Hippocampal formation (tissue), 2 donors: ENCODE results near the gene KRT1.

Experiments used
- DNase-seq, 2 donors: peaks; one replicate each; lab custom pipeline; 2025; lab: John Stamatoyannopoulos, UW

The KRT1 gene

DNA sequence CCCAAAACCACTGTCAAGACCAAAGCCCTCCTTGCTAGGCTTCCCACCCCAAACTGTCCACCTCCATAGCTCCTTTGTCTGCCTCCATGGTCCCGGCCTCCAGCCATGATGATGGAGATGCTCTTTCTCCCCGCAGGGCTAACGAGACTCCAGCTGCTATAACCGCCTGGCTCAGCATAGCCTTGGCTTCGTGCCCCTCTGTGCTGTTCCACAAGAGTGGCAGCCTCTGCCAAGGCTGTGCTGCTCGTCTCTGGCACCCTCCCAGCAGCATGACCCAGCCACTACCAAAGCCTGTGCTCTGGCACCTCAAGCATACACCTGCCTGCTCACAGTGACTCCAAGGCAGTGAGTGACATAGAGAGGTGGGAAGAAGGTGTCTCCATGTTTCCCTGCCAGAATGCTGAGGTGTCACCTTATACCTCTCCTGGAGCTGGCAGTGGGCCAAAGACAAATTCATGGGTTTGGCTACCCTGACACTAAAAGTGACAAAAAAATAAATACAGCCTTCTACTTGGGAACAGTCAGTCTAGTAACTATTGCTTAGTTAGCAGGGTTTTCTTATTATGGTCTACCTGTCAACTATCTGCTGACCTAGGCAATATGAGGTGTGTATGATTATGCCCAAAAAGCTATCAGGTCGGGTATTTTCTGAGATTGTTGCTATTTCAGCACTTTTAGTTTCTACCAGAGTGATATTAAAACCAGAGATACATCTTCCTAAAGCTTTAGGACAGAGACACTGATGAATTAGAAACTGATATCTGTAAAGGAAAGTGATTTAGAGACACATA, 45.7 kb downstream of the KRT1 start:
- DNase-seq: peak; percentile 70 to 74

DNA sequence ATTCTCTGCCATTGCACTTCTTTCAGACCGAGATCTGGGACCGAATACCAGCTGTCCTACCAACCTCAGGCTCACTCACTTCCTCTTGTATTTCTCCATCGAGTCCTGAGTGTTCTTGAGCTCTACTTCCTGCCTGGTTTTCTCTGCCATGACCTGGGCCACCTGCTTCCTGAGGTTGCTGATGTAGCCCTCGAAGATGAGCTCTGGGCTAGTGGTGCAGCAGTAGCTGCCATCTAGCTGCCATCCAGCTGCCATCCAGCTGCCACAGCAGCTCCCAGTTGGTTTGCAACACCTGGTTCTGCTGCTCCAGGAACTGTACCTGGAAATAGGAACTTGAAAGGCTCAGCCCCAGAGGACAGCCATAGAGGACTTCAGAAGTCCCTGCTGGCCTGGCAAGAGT, 46.8 kb downstream of the KRT1 start:
- DNase-seq: no peak

DNA sequence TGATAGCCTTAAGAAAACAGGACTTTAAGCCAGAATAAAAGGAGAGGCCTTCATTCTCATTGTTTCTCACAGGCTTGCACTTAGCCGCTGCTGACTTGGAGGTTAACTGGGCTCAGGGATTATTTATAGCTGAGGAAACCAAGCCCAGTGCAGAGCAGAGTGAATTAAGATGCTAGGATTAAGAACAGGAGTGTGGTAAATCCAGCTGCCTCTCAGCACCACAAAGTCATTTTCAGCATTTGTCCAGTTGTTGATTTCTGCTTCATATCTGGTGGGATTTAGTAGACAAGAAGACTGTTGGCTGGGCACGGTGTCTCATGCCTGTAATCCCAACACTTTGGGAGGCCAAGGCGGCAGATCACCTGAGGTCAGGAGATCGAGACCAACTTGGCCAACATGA, 47.6 kb downstream of the KRT1 start:
- no peak for DNase-seq

DNA sequence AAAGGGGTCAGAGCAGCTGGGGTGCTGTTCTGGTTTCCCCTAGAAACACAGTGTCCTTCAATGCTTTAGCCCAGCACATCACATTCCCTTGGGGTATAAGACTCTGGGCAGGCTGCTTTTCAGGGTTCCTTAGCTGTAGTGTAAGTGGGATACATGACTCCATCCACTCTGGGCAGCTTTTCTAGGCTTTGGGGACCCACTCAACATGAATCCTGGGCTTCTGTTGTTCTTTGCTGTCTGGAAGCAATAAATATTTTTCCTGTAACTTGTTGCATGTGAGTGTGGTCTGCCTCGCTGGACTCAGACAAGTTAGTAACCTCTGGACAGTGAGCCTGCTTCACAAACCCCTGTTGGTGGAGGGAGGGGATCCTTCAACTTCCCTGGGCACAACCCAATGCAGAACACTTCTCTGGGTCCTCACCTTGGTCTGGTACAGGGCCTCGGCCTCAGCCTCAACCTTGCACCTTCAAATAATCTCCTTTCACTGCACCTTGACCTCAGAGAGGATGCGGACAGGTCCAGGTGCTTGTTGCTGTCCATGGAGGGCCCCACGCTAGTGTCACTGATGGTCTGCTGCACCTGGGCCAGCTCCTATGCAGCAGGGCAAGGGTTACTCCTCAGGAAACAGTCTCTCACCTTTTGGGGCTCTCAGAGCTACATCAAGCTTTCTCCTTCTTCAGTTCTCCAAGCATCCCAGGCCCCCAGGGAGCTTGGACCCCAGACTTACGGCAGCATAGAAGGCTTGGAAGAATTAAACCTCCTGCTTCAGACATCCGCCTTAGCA, 48.3 kb downstream of the KRT1 start:
- DNase-seq: no peak

DNA sequence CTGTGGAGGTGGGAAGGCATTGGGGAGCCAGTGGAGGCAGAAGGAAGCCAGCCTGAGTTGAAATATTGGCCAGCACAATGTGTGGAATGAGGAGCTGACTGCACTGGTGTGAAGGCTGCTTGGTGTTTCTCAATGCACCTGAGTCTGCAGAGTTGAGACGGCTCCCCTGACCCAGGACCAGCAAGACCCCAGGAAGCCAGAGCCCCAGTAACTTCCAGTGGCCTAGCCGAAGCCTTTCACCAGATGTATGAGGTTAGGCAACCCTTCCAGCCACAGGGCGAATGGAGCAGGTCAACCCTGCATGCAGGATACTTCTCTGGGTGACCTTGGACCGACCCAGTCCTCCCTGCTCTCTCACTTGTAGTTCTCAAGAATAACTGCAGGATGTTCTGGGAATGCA, 48.9 kb downstream of the KRT1 start:
- no peak for DNase-seq

DNA sequence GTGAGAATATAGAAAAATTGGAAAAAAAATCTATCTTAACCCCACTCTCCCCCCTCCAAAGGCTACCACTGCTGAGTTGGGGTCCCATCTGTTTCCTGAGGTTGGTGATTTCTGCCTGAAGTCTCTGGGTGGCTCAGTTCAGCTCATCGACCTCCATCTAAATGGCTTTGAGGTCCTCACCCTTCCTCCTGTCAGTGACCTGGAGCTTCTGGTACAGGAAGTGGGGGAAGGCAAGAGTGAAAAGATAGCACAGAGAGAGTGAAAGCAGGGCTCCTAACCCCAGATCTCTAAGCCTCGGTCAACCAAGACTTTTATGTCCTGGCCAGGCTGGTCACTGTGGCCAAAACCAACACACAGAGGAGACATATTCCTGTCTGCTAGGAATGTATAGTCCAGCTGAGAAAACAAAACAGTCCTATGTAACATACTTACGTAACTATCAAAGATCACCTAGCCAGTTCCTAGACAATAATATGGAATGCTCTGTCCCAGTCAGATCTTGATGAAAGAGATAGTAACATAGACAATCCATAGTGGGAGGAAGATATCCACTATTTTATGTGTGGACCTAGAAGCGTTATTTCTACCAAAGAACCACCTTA, 49.5 kb downstream of the KRT1 start:
- DNase-seq: no peak

DNA sequence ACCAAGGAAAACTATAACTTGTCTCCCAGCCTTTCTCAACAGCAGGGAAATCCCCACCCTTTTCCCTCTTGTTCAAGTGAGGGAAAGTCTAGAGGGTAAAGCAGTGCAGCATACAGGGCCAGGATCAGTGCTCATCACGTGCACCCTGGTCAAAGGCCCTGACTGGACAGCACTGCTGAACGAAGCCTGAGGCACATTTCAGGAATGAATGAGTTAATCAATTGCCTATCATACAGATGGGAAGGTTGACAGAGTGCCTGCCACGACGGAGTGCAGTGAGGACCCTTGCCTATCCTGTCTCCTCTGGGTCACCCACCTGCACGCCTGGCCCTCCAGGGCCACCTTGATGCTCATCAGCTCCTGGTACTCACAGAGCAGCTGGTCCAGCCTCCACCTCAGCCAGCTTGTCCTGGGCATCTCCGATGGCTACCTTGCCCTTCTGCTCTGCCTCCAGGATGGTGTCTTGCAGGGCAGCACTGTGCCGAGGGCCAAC, 50.2 kb downstream of the KRT1 start:
- no peak for DNase-seq

DNA sequence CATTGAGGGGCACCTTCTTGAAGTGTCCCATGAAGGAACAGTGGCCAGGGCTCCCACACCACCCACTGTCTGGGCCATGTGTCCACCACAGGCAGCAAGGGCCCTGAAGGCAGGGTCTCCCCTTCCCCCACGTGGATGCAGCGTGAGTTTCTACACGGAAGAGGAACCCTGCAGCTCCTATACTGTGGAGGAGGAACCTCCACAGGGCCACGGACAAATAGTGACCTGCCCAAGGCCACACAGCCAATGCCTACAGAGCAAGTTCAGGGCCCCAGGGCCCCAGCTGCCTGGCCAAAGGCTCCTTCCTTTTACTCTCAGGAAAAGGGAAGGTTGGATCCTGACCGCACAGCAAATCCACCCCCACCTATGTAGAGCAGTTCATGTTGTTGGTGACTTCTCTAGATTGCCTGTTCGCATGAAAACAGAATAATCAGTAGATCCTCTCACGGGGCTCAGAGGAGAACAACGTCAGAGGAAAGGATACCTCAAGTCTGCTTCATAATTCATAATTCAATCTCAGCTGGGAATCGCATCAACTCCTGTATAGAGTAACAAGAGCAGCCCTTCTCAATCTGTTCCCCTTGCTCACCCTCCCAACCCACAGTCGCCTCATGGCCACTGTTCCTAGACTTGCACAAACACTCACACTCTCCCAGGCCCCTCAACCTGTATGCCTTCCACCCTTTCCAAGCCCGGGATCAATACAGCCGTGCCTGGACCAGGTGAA, 50.8 kb downstream of the KRT1 start:
- no peak for DNase-seq

DNA sequence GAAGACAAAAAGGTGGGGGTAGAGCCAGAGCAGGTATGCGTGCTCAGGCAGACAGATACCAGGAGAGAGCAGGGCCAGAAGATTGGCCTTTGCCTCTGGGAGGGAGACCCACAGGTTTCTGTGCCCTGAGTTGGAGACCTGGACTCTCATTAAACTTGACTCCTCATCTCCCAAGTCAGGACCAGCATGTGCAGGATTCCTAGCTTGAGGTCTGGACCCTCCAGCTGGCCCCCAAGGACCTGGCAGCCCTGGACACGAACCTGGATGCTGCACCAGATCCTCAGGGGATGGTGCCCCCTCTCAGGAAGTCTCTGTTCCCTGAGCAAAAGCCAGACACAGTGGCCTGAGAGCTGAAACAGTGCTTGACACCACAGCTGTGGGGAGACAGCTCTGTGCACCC, 51.4 kb downstream of the KRT1 start:
- DNase-seq: no peak

DNA sequence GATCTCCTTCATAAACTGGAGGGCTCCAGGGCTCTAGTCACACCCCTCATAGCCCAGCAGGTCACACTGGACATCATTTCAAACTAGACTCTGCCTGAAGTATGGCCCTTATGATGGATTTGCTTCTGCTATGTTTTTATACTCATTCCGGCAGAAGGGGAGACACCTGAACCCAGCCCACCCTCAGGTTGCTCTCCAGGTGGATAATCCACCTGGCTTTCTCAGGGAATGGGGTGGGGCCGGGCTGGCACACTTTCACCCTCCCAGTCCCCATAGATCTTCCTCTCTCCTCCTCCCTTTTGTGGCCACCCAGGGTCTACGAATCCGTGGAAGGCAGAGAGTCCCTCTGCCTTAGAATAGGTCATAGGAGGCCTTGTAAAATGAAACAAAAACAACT, 52.1 kb downstream of the KRT1 start:
- DNase-seq: no peak

DNA sequence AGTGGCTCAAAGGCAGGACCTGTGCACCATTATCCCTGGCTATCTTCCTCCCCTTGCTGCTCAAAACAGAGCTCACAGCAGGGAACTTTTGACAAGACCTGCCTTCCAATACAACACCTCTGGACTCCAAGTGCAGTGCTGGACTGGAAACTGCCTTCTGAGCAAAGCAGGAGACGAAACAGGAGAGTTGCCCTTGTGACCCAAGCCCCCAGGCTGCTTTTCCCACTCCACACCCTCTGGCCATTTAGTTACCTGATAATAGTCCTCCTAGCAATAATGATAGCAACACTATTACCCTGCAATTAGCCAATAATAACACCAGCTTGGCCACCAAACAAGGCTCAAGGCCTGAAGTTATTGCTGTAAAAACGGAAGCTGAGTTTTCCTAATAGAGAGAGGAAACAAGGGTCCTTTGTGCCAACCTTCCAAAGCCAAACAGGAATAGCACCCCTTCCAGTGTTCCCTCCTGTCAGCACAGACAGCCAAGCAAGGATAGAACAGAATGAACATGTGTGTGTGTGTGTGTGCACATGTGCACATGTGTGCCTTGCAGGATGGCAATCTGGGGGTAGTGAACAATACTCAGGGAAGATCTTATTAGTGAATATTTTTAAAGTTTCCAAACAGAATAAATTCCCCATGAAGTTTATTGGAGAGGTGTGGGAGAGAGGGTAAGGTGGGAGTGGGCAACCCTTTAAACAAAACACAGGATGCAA, 52.7 kb downstream of the KRT1 start:
- DNase-seq: no peak
